Gastrocnemius medialis (tissue), 4 donors: ENCODE measurements around the gene KCNQ2. TPM values are rescaled to one million over a fixed set of nuclear protein-coding genes. Genes with fewer than 3 reads are reported as not detected.

Experiments used
- ATAC-seq, 2 donors: fragments of 150-250 bp; one replicate each; pipeline ENCODE4 v1.9.1; 2016
- DNase-seq, 2 donors: peaks; one replicate each; pipeline ENCODE4 v3.0.0-alpha.2; 2019
- H3K27ac ChIP-seq, 4 donors: fragments of 200-600 bp; sonication (generic); 1 replicate in 1 of 4; 2 replicates in 3 of 4; pipeline ENCODE4 v1.5.1; 2016 to 2018; ENCODE audit warnings: mild to moderate bottlenecking in 2 of 4, moderate library complexity in 1 of 4
- H3K27me3 ChIP-seq, 3 donors: fragments of 200-600 bp; sonication (generic) in 2 of 3; 1 replicate in 1 of 3; 2 replicates in 2 of 3; pipeline versions ENCODE4 v1.5.1 to v1.6.0; 2016 to 2019; ENCODE audit warnings: mild to moderate bottlenecking in 1 of 3, moderate library complexity in 1 of 3
- H3K36me3 ChIP-seq, 2 donors: fragments of 200-600 bp; sonication (generic) in 1 of 2; one replicate each; pipeline ENCODE4 v1.5.1; 2017 to 2018
- H3K4me1 ChIP-seq, 2 donors: fragments of 200-600 bp; sonication (generic) in 1 of 2; one replicate each; pipeline ENCODE4 v1.5.1; 2016 to 2017; ENCODE audit warnings: mild to moderate bottlenecking in 2 of 2
- H3K4me3 ChIP-seq, 4 donors: fragments of 200-600 bp; sonication (generic) in 3 of 4; 1 replicate in 1 of 4; 2 replicates in 3 of 4; pipeline ENCODE4 v1.5.1; 2016 to 2019; ENCODE audit warnings: mild to moderate bottlenecking in 2 of 4
- H3K9me3 ChIP-seq, 3 donors: fragments of 200-600 bp; sonication (generic) in 2 of 3; 1 replicate in 1 of 3; 2 replicates in 2 of 3; pipeline ENCODE4 v1.5.1; 2016 to 2019
- POLR2A ChIP-seq, 2 donors: fragments of 450-650 bp; IDR thresholded peaks; one replicate each; pipeline ENCODE4 v1.6.1; 2017; ENCODE audit warnings: antibody characterized with exemption in 2 of 2, mild to moderate bottlenecking in 2 of 2, moderate library complexity in 2 of 2
- in situ Hi-C, 4 donors: fragments of 200-750 bp; cut with MboI; loops; one replicate each; pipeline versions ENCODE4 v1.15.0 to v1.8.0; 2017; ENCODE audit warnings: low sequenced_read_pairs in 4 of 4
- intact Hi-C: fragments of 100-400 bp; cut with DNase I; formaldehyde crosslinking; loops from one replicate; pipeline ENCODE4 v1.15.1; 2023; ENCODE audit warnings: low total_unique reads
- total RNA-seq, 4 donors: library from RNA; depleted of rRNA; stranded (reverse); fragments of >200 nt; gene quantifications; one replicate each; pipeline versions ENCODE4 v1.1.0 to v1.2.3, GENCODE V29; 2016
- TF ChIP-seq, protein P1 (sequence below), 5 experiments: fragments of 450-650 bp in 3 of 5; fragments of 200-600 bp in 2 of 5; sonication (generic) in 2 of 5; IDR thresholded peaks in 4 of 5; conservative IDR thresholded peaks in 1 of 5; 1 replicate in 4 of 5; 2 replicates in 1 of 5; pipeline ENCODE4 v1.5.1; 2016 to 2019; ENCODE audit warnings: antibody characterized with exemption in 5 of 5, mild to moderate bottlenecking in 3 of 5, moderate library complexity in 3 of 5

Gene KCNQ2
- total RNA-seq, 4 donors from 2014 or later, result not detected

DNA sequence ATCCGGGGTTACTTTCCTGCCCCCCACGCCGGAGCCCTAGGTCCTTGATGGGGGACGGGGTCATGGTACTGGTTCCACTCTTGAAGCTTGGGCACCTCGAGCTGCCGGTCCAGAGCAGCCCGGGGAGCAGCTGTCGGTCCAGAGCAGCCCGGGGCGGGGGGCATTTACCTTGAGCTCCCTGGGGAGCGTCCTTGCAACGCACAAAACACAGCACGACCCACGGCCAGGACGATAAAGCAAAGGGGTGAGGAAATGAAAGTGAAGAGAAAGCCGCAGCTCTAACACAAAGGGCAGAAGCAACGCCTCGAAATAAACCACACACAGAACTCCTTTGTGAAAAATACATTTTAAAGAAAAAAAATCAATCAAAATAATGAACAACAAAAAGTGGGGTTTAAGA lies 39.1 kb downstream of the KCNQ2 start:
- peaks cover 10 to 15% (median 10%) of the 10 kb centered on the region in 3 donors for H3K27me3 ChIP-seq
- no peak for TF ChIP-seq POLR2A (IDR thresholded peaks at IDR 0.05)
- TF ChIP-seq, protein P1, sequence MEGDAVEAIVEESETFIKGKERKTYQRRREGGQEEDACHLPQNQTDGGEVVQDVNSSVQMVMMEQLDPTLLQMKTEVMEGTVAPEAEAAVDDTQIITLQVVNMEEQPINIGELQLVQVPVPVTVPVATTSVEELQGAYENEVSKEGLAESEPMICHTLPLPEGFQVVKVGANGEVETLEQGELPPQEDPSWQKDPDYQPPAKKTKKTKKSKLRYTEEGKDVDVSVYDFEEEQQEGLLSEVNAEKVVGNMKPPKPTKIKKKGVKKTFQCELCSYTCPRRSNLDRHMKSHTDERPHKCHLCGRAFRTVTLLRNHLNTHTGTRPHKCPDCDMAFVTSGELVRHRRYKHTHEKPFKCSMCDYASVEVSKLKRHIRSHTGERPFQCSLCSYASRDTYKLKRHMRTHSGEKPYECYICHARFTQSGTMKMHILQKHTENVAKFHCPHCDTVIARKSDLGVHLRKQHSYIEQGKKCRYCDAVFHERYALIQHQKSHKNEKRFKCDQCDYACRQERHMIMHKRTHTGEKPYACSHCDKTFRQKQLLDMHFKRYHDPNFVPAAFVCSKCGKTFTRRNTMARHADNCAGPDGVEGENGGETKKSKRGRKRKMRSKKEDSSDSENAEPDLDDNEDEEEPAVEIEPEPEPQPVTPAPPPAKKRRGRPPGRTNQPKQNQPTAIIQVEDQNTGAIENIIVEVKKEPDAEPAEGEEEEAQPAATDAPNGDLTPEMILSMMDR (IDR thresholded peaks at IDR 0.05 in 4 of 5, conservative IDR thresholded peaks at IDR 0.05 in 1 of 5), result no peak

DNA sequence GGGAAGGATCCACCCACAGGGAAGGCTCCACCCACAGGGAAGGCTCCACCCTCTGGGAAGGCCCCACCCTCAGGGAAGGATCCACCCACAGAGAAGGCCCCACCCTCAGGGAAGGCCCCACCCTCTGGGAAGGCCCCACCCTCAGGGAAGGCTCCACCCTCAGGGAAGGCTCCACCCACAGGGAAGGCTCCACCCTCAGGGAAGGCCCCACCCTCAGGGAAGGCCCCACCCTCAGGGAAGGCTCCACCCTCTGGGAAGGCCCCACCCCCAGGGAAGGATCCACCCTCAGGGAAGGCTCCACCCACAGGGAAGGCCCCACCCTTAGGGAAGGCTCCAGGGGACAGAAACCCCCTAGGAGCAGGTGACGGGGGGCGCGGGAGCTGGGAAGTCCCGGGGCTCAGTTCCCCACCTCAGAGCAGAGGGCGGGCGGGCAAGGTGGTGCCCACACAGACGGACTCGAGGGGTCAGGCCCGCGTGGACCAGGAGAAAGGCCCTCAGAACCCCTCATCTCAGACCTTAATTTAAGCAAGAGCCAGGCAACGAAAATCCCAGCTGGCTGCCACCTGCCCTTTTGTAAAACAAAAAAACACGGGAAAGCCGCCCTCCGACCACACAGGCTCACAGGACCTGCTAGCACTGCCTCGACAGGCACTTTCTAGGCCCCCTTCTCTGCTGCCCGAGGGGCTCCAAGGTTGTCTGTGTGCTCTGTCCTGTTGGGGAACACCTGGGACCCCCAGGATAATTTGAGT lies 39.7 kb downstream of the KCNQ2 start:
- ATAC-seq (no peak), DNase-seq (no peak)
- Histone ChIP-seq H3K27me3 (peaks cover 10 to 15% (median 10%) of the 10 kb centered on the region in 3 donors), H3K36me3 (no peaks in the 10 kb centered on the region), H3K27ac (no peak overlapping the region), H3K4me1 (no peaks in the 10 kb centered on the region), H3K9me3 (no peaks in the 10 kb centered on the region), H3K4me3 (no peak overlapping the region)
- TF ChIP-seq, protein P1 (IDR thresholded peaks at IDR 0.05 in 4 of 5, conservative IDR thresholded peaks at IDR 0.05 in 1 of 5), result no peak
- no peak for TF ChIP-seq POLR2A (IDR thresholded peaks at IDR 0.05)
- intact Hi-C loops, result no loop called here
- in situ Hi-C loops, result no loop called here

More for the DNA sequence above, 39.1 kb downstream of the KCNQ2 start:
- Histone ChIP-seq H3K27ac (no peak overlapping the region), H3K36me3 (no peaks in the 10 kb centered on the region), H3K4me1 (no peaks in the 10 kb centered on the region), H3K9me3 (no peaks in the 10 kb centered on the region), H3K4me3 (no peak overlapping the region)
- ATAC-seq (no peak), DNase-seq (no peak)
- intact Hi-C loops (no loop called here), in situ Hi-C loops (no loop called here)

DNA sequence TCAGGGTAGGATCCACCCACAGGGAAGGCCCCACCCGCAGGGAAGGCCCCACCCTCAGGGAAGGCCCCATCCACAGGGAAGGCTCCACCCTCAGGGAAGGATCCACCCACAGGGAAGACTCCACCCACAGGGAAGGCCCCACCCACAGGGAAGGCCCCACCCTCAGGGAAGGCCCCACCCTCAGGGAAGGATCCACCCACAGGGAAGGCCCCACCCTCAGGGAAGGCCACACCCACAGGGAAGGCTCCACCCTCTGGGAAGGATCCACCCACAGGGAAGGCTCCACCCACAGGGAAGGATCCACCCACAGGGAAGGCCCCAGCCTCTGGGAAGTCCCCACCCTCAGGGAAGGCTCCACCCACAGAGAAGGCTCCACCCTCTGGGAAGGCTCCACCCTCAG lies 40.5 kb downstream of the KCNQ2 start:
- intact Hi-C loops, result no loop called here
- no peak for ATAC-seq

GRCh38 chr20:63430891-63431290 lies 41.6 kb downstream of the KCNQ2 start:
- in situ Hi-C loops (no loop called here), intact Hi-C loops (no loop called here)
- no peak for TF ChIP-seq POLR2A (IDR thresholded peaks at IDR 0.05)
- TF ChIP-seq, protein P1 (IDR thresholded peaks at IDR 0.05 in 4 of 5, conservative IDR thresholded peaks at IDR 0.05 in 1 of 5), result no peak
- no peak overlapping the region for H3K27ac ChIP-seq
- H3K36me3 ChIP-seq, result no peaks in the 10 kb centered on the region
- no peaks in the 10 kb centered on the region for H3K9me3 ChIP-seq
- ATAC-seq (no peak), DNase-seq (no peak)
- H3K4me3 ChIP-seq, result no peak overlapping the region
- H3K4me1 ChIP-seq, result no peaks in the 10 kb centered on the region
- H3K27me3 ChIP-seq, result peaks cover 10 to 15% (median 10%) of the 10 kb centered on the region in 3 donors

More for the DNA sequence above, 40.5 kb downstream of the KCNQ2 start:
- H3K27ac ChIP-seq, result no peak overlapping the region
- TF ChIP-seq, protein P1 (IDR thresholded peaks at IDR 0.05 in 4 of 5, conservative IDR thresholded peaks at IDR 0.05 in 1 of 5), result no peak
- no peak for TF ChIP-seq POLR2A (IDR thresholded peaks at IDR 0.05)
- H3K27me3 ChIP-seq, result peaks cover 10 to 15% (median 10%) of the 10 kb centered on the region in 3 donors
- no peaks in the 10 kb centered on the region for H3K9me3 ChIP-seq
- in situ Hi-C loops, result no loop called here
- no peaks in the 10 kb centered on the region for H3K4me1 ChIP-seq
- no peak for DNase-seq
- H3K4me3 ChIP-seq, result no peak overlapping the region
- no peaks in the 10 kb centered on the region for H3K36me3 ChIP-seq
